K562 (cell line): Measurements from ENCODE around the gene JAKMIP2. TPM values are rescaled to one million over a fixed set of nuclear protein-coding genes. Genes with fewer than 3 reads are reported as not detected.

Experiments used
- ATAC-seq: fragments of 200-7000 bp; cut with Tn5 transposase; 3 replicates; pipeline ENCODE4 v1.9.1; 2020; ENCODE audit warnings: moderate library complexity
- BruUV-seq: library from RNA; stranded (reverse); fragments of 400-500 nt; replicated peaks from 2 replicates; lab custom pipeline; 2021; lab: Mats Ljungman, UMichigan
- CTCF ChIA-PET: fragments of 300-600 bp; formaldehyde crosslinking; extraction: SDS; loops from one replicate; lab custom pipeline; 2021; ENCODE audit warnings: low intra/inter-chr PET ratio; lab: Yijun Ruan, JAX
- POLR2A ChIA-PET: fragments of 300-600, 350-650 bp; sonication (Branson Sonifier 250); formaldehyde crosslinking; extraction: SDS; loops from one replicate; lab custom pipeline; 2021; ENCODE audit warnings: antibody characterized with exemption, inconsistent platforms; lab: Yijun Ruan, JAX
- DNase-seq, 4 experiments: peaks; one replicate each; pipeline versions ENCODE4 v3.0.0 to v3.0.0-alpha.2; 2011 to 2018; ENCODE audit warnings: low spot score in 3 of 4, mixed read lengths in 3 of 4; ENCODE audit errors: extremely low read depth in 1 of 4
- FAIRE-seq: peaks from 2 replicates; lab custom pipeline; 2011; peaks lifted over from hg19 to GRCh38; lab: Jason Lieb, UNC
- H2AFZ ChIP-seq: 2 replicates; pipeline ENCODE4 v1.6.0; 2011; ENCODE audit warnings: low read depth, low read length, control low read depth, inconsistent platforms
- H3K27ac ChIP-seq: fragments of 200-600 bp; 3 replicates; pipeline ENCODE4 v1.8.0; 2011; ENCODE audit warnings: low read depth, mild to moderate bottlenecking, control low read depth, inconsistent platforms, low read length, moderate library complexity, mixed read lengths; ENCODE audit errors: extremely low read depth
- H3K27me3 ChIP-seq, 2 experiments: fragments of 300-600 bp in 1 of 2; 2 replicates in 1 of 2; 3 replicates in 1 of 2; pipeline versions ENCODE4 v1.6.0 to v1.8.0; 2011; ENCODE audit warnings: inconsistent platforms in 2 of 2, low read length in 2 of 2, mild to moderate bottlenecking in 1 of 2, mixed read lengths in 1 of 2, moderate library complexity in 1 of 2; ENCODE audit not compliant: control insufficient read depth in 2 of 2, insufficient read depth in 2 of 2
- H3K36me3 ChIP-seq: fragments of 300-600 bp; 3 replicates; pipeline ENCODE4 v1.8.0; 2011; ENCODE audit warnings: mild to moderate bottlenecking, low read length, inconsistent platforms; ENCODE audit not compliant: control insufficient read depth, insufficient read depth
- H3K4me1 ChIP-seq, 2 experiments: fragments of 200-600 bp in 1 of 2; replicated peaks in 1 of 2; 2 replicates in 1 of 2; 3 replicates in 1 of 2; pipeline versions ENCODE4 v1.5.1 to v1.8.0; 2011; ENCODE audit warnings: inconsistent platforms in 2 of 2, low read length in 2 of 2, mild to moderate bottlenecking in 1 of 2, mixed read lengths in 1 of 2, moderate library complexity in 1 of 2; ENCODE audit not compliant: control insufficient read depth in 2 of 2, insufficient read depth in 2 of 2
- H3K4me2 ChIP-seq: 2 replicates; pipeline ENCODE4 v1.6.1; 2011; ENCODE audit warnings: low read length, control low read depth, inconsistent platforms, mixed read lengths; ENCODE audit not compliant: insufficient read depth
- H3K4me3 ChIP-seq: fragments of 200-600 bp; sonication (generic), shearing (Covaris generic); 2 replicates; pipeline ENCODE4 v1.5.1; 2016; ENCODE audit warnings: control low read depth, inconsistent platforms
- H3K79me2 ChIP-seq: fragments of 200-600 bp; 3 replicates; pipeline ENCODE4 v1.8.0; 2011; ENCODE audit warnings: low read length, inconsistent platforms; ENCODE audit not compliant: control insufficient read depth, insufficient read depth
- H3K9ac ChIP-seq, 2 experiments: 2 replicates each; pipeline versions ENCODE4 v1.6.0 to v1.6.1; 2011; ENCODE audit warnings: low read depth in 2 of 2, low read length in 2 of 2, control low read depth in 1 of 2, inconsistent platforms in 1 of 2, mild to moderate bottlenecking in 1 of 2, mixed read lengths in 1 of 2; ENCODE audit not compliant: insufficient read depth in 1 of 2
- H3K9me1 ChIP-seq: one replicate; pipeline ENCODE4 v1.6.0; 2011; ENCODE audit warnings: inconsistent platforms, mild to moderate bottlenecking, low read length, moderate library complexity; ENCODE audit not compliant: control insufficient read depth, insufficient read depth
- H3K9me3 ChIP-seq: replicated peaks from 2 replicates; pipeline ENCODE4 v1.5.1; 2011; ENCODE audit warnings: low read depth, low read length, inconsistent platforms; ENCODE audit not compliant: control insufficient read depth, insufficient read depth
- H4K20me1 ChIP-seq: replicated peaks from 2 replicates; pipeline ENCODE4 v1.6.1; 2011; ENCODE audit warnings: low read length, inconsistent platforms, mixed read lengths; ENCODE audit not compliant: control insufficient read depth, insufficient read depth
- HCFC1 ChIP-seq: IDR thresholded peaks from 2 replicates; pipeline ENCODE4 v1.6.1; 2012; ENCODE audit warnings: low read depth, low read length, improper control_type of control experiment
- OTX1 ChIP-seq: fragments of 450-650 bp; formaldehyde crosslinking; IDR thresholded peaks from 2 replicates; pipeline ENCODE4 v1.4.0; 2022; ENCODE audit warnings: mild to moderate bottlenecking
- POLR2B ChIP-seq: fragments of 450-650 bp; IDR thresholded peaks from 2 replicates; pipeline ENCODE4 v1.6.1; 2018; ENCODE audit warnings: low read depth; ENCODE audit not compliant: partially characterized antibody
- RBM25 ChIP-seq: fragments of 200-400 bp; formaldehyde crosslinking; IDR thresholded peaks from 2 replicates; pipeline ENCODE4 v1.6.1; 2018; ENCODE audit warnings: low read length, low read depth, moderate library complexity; ENCODE audit not compliant: severe bottlenecking
- ZNF551 ChIP-seq: fragments of 250-450 bp; sonication (Bioruptor Pico); IDR thresholded peaks from 2 replicates; pipeline ENCODE4 v1.5.0; 2021; ENCODE audit warnings: mild to moderate bottlenecking, moderate library complexity
- WGBS: fragments of 100-300 bp; shearing (Covaris generic); methylation state at CpG from one replicate; pipeline ENCODE4 v1.1.6; 2016; ENCODE audit warnings: low coverage, mixed read lengths; ENCODE audit not compliant: insufficient coverage; ENCODE audit errors: missing lambda C conversion rate; 5-methylcytosine and 5-hydroxymethylcytosine counted together
- in situ Hi-C: fragments of 300-500 bp; cut with MboI; formaldehyde crosslinking; loops from 4 replicates; pipeline ENCODE4 v1.15.0; 2018; ENCODE audit warnings: inconsistent platforms, mixed read lengths
- intact Hi-C: fragments of 100-400 bp; cut with micrococcal nuclease; formaldehyde crosslinking; loops from 2 replicates; pipeline ENCODE4 v1.14.2; 2022
- polyA plus RNA-seq, 8 experiments: library from polyadenylated mRNA; depleted of rRNA in 4 of 8; stranded (reverse) in 5 of 8; unstranded in 3 of 8; fragments of >200 nt; fragmentation: Nextera tagmentation in 2 of 8; fragmentation: Illumina TruSeq in 1 of 8; extraction: Ambion mirVana in 2 of 8; extraction: Trizol in 1 of 8; gene quantifications; 2 replicates each; pipeline versions ENCODE4 v1.2.1 to v1.2.3, GENCODE V29; 2011 to 2014; ENCODE audit warnings: inconsistent platforms in 1 of 8, missing spikeins in 1 of 8
- total RNA-seq, 7 experiments: library from RNA; depleted of rRNA in 6 of 7; stranded (reverse); fragments of >200 nt in 6 of 7; fragmentation: Illumina TruSeq in 2 of 7; extraction: Trizol in 2 of 7; gene quantifications; 2 replicates each; pipeline versions ENCODE4 v1.2.1 to v1.2.3, GENCODE V29; 2011 to 2021; ENCODE audit warnings: low replicate concordance in 1 of 7
- TF ChIP-seq, protein P1 (sequence below): fragments of 250-450 bp; sonication (Bioruptor Pico); IDR thresholded peaks from 2 replicates; pipeline ENCODE4 v1.8.0; 2022; ENCODE audit warnings: moderate library complexity, mild to moderate bottlenecking, inconsistent platforms
- TF ChIP-seq, protein P2 (sequence below): sonication (generic); formaldehyde crosslinking; IDR thresholded peaks from 2 replicates; pipeline ENCODE4 v1.8.0; 2022; ENCODE audit warnings: mild to moderate bottlenecking, low read depth, missing genetic modification reagents
- TF ChIP-seq, protein P3 (sequence below): sonication (generic); formaldehyde crosslinking; IDR thresholded peaks from 2 replicates; pipeline ENCODE4 v1.8.0; 2022; ENCODE audit warnings: mild to moderate bottlenecking, missing genetic modification reagents, borderline replicate concordance
- TF ChIP-seq, protein P4 (sequence below): fragments of 450-650 bp; IDR thresholded peaks from 2 replicates; pipeline ENCODE4 v1.6.1; 2017; ENCODE audit warnings: mild to moderate bottlenecking, moderate library complexity
- TF ChIP-seq, protein P5 (sequence below): fragments of 450-650 bp; IDR thresholded peaks from 2 replicates; pipeline ENCODE4 v1.6.1; 2016; ENCODE audit warnings: borderline replicate concordance

Gene JAKMIP2
- total and polyA plus RNA-seq, 9 of the 15 experiments (the other 6 are each of a cell fraction or from before 2014, with no cell fraction given) = not detected

DNA sequence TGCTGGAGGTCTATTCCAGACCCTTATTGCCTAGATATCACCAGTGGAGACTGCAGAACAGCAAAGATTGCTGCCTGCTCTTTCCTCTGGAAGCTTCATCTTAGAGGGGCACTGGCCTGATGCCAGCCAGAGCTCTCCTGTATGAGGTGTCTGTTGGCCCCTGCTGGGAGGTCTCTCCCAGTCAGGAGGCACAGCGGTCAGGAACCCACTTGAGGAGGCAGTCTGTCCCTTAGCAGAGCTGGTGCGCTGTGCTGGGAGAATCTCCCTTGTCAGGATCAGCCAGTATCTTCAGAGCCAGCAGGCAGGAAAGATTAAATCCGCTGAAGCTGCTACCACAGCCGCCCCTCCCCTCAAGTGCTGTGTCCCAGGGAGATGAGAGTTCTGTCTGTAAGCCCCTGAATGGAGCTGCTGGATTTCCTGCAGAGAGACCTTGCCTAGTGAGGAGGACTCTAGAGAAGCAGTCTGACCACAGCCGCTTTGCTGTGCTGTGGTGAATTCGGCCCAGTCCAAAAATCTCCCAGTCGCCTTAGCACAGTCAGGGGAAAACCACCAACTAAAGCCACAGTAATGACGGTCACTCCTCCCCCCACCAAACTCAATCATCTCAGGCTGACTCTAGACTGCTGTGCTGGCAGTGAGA, 124.1 kb downstream of the JAKMIP2 start (continued):
- TF ChIP-seq POLR2B (no peak), RBM25 (no peak), ZNF551 (no peak)
- TF ChIP-seq, protein P1, sequence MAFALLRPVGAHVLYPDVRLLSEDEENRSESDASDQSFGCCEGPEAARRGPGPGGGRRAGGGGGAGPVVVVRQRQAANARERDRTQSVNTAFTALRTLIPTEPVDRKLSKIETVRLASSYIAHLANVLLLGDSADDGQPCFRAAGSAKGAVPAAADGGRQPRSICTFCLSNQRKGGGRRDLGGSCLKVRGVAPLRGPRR = no peak
- TF ChIP-seq, protein P2, sequence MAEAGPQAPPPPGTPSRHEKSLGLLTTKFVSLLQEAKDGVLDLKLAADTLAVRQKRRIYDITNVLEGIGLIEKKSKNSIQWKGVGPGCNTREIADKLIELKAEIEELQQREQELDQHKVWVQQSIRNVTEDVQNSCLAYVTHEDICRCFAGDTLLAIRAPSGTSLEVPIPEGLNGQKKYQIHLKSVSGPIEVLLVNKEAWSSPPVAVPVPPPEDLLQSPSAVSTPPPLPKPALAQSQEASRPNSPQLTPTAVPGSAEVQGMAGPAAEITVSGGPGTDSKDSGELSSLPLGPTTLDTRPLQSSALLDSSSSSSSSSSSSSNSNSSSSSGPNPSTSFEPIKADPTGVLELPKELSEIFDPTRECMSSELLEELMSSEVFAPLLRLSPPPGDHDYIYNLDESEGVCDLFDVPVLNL (CRISPR knock-in tag) = no peak

DNA sequence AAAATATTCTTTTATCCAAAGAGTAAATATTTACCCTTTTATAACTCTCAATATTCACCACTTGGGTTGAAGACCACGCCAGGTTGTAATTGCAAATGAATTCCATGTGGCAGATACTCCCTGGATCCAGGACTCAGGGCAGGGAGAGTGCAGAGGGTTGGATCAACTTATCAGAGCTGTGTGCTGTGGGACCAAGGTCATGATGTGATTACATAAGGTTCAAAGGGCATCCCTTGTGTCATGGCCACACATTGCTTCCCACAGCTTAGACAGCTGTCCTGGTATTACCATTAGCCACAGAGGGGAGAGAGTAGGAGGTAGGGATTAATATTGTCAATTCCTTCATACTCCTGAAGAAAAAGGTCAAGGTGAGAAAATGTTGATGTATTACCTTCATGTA, 133.9 kb downstream of the JAKMIP2 start:
- H3K27me3 ChIP-seq = no peaks in the 10 kb centered on the region
- no peaks in the 10 kb centered on the region for H3K9me3 ChIP-seq
- H3K4me1 ChIP-seq = no peaks in the 10 kb centered on the region
- ChIA-PET CTCF (no interaction called here), POLR2A (no interaction called here)
- H3K27ac ChIP-seq = no peak overlapping the region
- BruUV-seq = no TSS peak
- no peak overlapping the region for H3K9ac ChIP-seq
- FAIRE-seq (no peak), DNase-seq (no peak), ATAC-seq (no peak)
- no peaks in the 10 kb centered on the region for H3K9me1 ChIP-seq
- no peak overlapping the region for H3K4me2 ChIP-seq
- no peaks in the 10 kb centered on the region for H4K20me1 ChIP-seq
- no peaks in the 10 kb centered on the region for H3K79me2 ChIP-seq
- no peak overlapping the region for H2AFZ ChIP-seq
- in situ Hi-C loops = no loop called here
- no peaks in the 10 kb centered on the region for H3K36me3 ChIP-seq
- intact Hi-C loops = no loop called here
- H3K4me3 ChIP-seq = no peak overlapping the region
- WGBS = 0% methylated on average over 1 of the region's 1 CpG
- TF ChIP-seq HCFC1 (no peak), OTX1 (no peak)
- TF ChIP-seq, protein P3, sequence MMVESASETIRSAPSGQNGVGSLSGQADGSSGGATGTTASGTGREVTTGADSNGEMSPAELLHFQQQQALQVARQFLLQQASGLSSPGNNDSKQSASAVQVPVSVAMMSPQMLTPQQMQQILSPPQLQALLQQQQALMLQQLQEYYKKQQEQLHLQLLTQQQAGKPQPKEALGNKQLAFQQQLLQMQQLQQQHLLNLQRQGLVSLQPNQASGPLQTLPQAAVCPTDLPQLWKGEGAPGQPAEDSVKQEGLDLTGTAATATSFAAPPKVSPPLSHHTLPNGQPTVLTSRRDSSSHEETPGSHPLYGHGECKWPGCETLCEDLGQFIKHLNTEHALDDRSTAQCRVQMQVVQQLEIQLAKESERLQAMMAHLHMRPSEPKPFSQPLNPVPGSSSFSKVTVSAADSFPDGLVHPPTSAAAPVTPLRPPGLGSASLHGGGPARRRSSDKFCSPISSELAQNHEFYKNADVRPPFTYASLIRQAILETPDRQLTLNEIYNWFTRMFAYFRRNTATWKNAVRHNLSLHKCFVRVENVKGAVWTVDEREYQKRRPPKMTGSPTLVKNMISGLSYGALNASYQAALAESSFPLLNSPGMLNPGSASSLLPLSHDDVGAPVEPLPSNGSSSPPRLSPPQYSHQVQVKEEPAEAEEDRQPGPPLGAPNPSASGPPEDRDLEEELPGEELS (CRISPR knock-in tag) = no peak
- TF ChIP-seq, protein P4, sequence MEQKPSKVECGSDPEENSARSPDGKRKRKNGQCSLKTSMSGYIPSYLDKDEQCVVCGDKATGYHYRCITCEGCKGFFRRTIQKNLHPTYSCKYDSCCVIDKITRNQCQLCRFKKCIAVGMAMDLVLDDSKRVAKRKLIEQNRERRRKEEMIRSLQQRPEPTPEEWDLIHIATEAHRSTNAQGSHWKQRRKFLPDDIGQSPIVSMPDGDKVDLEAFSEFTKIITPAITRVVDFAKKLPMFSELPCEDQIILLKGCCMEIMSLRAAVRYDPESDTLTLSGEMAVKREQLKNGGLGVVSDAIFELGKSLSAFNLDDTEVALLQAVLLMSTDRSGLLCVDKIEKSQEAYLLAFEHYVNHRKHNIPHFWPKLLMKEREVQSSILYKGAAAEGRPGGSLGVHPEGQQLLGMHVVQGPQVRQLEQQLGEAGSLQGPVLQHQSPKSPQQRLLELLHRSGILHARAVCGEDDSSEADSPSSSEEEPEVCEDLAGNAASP = no peak
- TF ChIP-seq, protein P5, sequence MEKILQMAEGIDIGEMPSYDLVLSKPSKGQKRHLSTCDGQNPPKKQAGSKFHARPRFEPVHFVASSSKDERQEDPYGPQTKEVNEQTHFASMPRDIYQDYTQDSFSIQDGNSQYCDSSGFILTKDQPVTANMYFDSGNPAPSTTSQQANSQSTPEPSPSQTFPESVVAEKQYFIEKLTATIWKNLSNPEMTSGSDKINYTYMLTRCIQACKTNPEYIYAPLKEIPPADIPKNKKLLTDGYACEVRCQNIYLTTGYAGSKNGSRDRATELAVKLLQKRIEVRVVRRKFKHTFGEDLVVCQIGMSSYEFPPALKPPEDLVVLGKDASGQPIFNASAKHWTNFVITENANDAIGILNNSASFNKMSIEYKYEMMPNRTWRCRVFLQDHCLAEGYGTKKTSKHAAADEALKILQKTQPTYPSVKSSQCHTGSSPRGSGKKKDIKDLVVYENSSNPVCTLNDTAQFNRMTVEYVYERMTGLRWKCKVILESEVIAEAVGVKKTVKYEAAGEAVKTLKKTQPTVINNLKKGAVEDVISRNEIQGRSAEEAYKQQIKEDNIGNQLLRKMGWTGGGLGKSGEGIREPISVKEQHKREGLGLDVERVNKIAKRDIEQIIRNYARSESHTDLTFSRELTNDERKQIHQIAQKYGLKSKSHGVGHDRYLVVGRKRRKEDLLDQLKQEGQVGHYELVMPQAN = no peak
